GM12872 (cell line): ENCODE results near the gene AGR2.

Source experiments
- CTCF ChIP-seq: IDR thresholded peaks from 3 replicates; pipeline ENCODE4 v1.5.1; 2011; ENCODE audit warnings: low read depth, mild to moderate bottlenecking, low read length, moderate library complexity; ENCODE audit not compliant: insufficient read depth

AGR2 gene

GRCh38 chr7:16804674-16805439 lies at the start of gene AGR2:
Gene AGR2, minus strand, starts transcription at chr7:16804999. Its CDS starts 3,203 bp downstream, at chr7:16801796.
- TF ChIP-seq CTCF: no peak

- no peak for TF ChIP-seq CTCF
Measured at GRCh38 chr7:16851829-16852228, 47.0 kb upstream of the AGR2 start.

- TF ChIP-seq CTCF: no peak
Measured at GRCh38 chr7:16850614-16851466, 46.0 kb upstream of the AGR2 start.

- TF ChIP-seq CTCF: no peak
Measured at GRCh38 chr7:16849296-16850148, 44.7 kb upstream of the AGR2 start.

DNA sequence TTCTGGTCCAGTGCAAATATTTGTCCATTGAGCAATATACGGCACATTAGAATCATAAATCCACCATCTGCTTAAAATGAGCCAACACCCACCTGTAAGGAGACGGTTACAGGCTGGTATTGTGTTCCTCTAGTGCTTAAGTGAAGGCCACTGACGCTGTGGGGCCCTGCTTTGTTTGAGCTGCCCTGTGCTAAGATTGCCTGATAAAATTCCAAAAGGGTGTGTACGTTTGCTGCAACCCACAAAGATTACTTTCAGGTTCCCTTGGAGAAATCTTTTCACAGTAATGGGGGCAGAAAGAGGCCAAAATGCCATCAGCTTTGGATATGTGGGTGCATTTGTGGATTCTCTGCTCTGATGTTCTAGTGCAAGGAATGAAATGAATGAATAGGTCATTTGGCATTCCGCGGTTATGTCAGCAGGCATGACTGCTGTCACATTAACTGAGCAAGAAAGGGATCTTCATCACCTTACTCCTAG lies 42.6 kb upstream of the AGR2 start:
- TF ChIP-seq CTCF: no peak

DNA sequence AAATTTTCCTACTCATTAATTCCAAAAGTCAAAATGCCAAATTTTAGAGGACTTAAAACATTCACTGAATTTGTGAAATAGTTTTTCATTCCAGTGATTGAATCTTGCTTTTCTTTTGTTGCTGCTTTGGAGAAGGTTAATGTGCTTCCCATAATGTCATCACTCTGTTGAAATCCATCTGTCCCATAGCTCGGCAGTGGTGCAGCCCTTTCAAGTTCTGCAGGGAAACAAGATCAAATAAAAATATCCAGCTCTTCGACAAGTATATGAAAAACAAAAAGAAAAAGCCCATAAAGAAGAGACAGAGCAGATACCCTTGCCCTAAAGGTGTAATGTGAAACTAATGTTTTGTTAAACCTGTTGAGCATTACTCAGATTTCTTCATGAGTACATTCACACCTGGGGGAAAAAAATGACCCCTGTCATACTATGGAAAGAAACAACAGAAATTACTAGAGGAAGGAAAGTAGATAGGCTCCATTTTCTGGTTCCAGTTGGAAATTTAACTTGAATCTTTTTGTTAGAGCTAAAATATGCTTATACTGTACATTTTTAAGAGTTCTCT lies 41.9 kb upstream of the AGR2 start:
- TF ChIP-seq CTCF: no peak
